ENCODE results near the gene MARF1. TPM values are rescaled to one million over a fixed set of nuclear protein-coding genes. Genes with fewer than 3 reads are reported as not detected.
A peak's percentile ranks its signal among the peaks of the same experiment; 100 is the strongest.

Gene MARF1
- total and polyA plus RNA-seq, 2 of the 8 experiments (the other 6 are each of a cell fraction or from before 2014, with no cell fraction given): 5.6 to 31.4 TPM

GRCh38 chr16:15601212-15601879 lies 41.6 kb downstream of the MARF1 start:
- Histone ChIP-seq H3K4me1 (replicated peaks in 1 of 4; ENCODE audit: control insufficient read depth in 3 of 4, insufficient read depth in 4 of 4, low read length in 3 of 4) (peaks cover 0 to 3% (median 2%) of the 10 kb centered on the region in 4 experiments; a peak in 3 of 7 replicates), H3K79me2 (ENCODE audit: control insufficient read depth in 1 of 2, insufficient read depth in 2 of 2, low read length in 2 of 2) (no peaks in the 10 kb centered on the region), H3K36me3 (ENCODE audit: control insufficient read depth in 2 of 4, insufficient read depth in 4 of 4, low read length in 3 of 4) (peaks cover 14 to 37% (median 24%) of the 10 kb centered on the region in 4 experiments; a peak in 7 of 8 replicates), H3K56ac (replicated peaks; ENCODE audit: insufficient read length, low read depth, low read length) (no peak overlapping the region), H2BK120ac (replicated peaks; ENCODE audit: low read depth, low read length) (no peak overlapping the region), H3K27ac (ENCODE audit: low read depth, low read length) (no peak overlapping the region), H2BK15ac (ENCODE audit: low read length) (no peak overlapping the region), H3K79me1 (ENCODE audit: low read depth, low read length) (no peaks in the 10 kb centered on the region), H3K18ac (ENCODE audit: extremely low read depth, low read length) (no peak overlapping the region), H4K5ac (ENCODE audit: insufficient read length, low read depth, low read length) (no peak overlapping the region), H3K23ac (ENCODE audit: insufficient read length) (no peak overlapping the region), H3K4ac (replicated peaks; ENCODE audit: insufficient read length, low read depth, low read length) (no peak overlapping the region), H3K27me3 (replicated peaks in 1 of 4; ENCODE audit: control insufficient read depth in 3 of 4, extremely low read depth in 1 of 4, insufficient read depth in 3 of 4, low read length in 3 of 4) (no peaks in the 10 kb centered on the region), H3K14ac (ENCODE audit: insufficient read length) (no peak overlapping the region), H3K9me3 (ENCODE audit: insufficient read depth in 2 of 2, low read depth in 1 of 2, low read length in 1 of 2) (no peaks in the 10 kb centered on the region), H2AK5ac (ENCODE audit: low read depth, low read length) (no peak overlapping the region), H3K4me2 (ENCODE audit: insufficient read depth in 1 of 2, low read depth in 2 of 2, low read length in 2 of 2) (no peak overlapping the region), H4K20me1 (replicated peaks in 1 of 2; ENCODE audit: control insufficient read depth in 1 of 2, insufficient read depth in 2 of 2, low read length in 2 of 2) (peaks cover 0 to 3% of the 10 kb centered on the region in 2 experiments), H2BK12ac (ENCODE audit: low read depth, low read length) (no peak overlapping the region), H2BK5ac (ENCODE audit: low read depth, low read length) (no peak overlapping the region; the same call in 1 of the 2 replicates), H3K4me3 (ENCODE audit: extremely low read depth in 1 of 4, insufficient read depth in 2 of 4, low read depth in 3 of 4, low read length in 4 of 4) (no peak overlapping the region), H3K23me2 (ENCODE audit: low read depth, low read length) (no peaks in the 10 kb centered on the region), H4K91ac (replicated peaks; ENCODE audit: insufficient read length, low read length) (no peak overlapping the region), H2AFZ (ENCODE audit: low read length) (no peak overlapping the region), H3K9ac (replicated peaks in 1 of 4; ENCODE audit: extremely low read depth in 1 of 4, low read depth in 3 of 4, low read length in 3 of 4) (no peak overlapping the region), H4K8ac (ENCODE audit: extremely low read depth, insufficient read depth, low read length) (no peak overlapping the region), H2BK20ac (ENCODE audit: low read length) (no peak overlapping the region)
- ChIA-PET POLR2A (ENCODE audit: partially characterized antibody) (interaction anchor here (1.2 to 1.6 kb wide), 2 partner anchors 14 to 42 kb away, joined by 3 to 5 read pairs; no protein-coding TSS in a partner anchor), CTCF (ENCODE audit: partially characterized antibody) (interaction anchor here (0.6 to 1.6 kb wide), 4 partner anchors 18 to 62 kb away, joined by 3 to 5 read pairs (median 4); no protein-coding TSS in a partner anchor)
- peak in 1 of 2 experiments; percentile 32; a peak in 1 of 4 replicates for TF ChIP-seq HDAC2 (IDR thresholded peaks at IDR 0.05; ENCODE audit: borderline replicate concordance in 1 of 2, low read depth in 2 of 2, low read length in 2 of 2)
- TF ChIP-seq, protein P1, sequence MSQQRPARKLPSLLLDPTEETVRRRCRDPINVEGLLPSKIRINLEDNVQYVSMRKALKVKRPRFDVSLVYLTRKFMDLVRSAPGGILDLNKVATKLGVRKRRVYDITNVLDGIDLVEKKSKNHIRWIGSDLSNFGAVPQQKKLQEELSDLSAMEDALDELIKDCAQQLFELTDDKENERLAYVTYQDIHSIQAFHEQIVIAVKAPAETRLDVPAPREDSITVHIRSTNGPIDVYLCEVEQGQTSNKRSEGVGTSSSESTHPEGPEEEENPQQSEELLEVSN (IDR thresholded peaks at IDR 0.05): no peak
- no peak for TF ChIP-seq SRF (IDR thresholded peaks at IDR 0.05; ENCODE audit: low read depth, low read length)
- TF ChIP-seq, protein P2, sequence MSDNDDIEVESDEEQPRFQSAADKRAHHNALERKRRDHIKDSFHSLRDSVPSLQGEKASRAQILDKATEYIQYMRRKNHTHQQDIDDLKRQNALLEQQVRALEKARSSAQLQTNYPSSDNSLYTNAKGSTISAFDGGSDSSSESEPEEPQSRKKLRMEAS (IDR thresholded peaks at IDR 0.05): peak; percentile 21; the same call in 1 of the 2 replicates
- no peak for TF ChIP-seq SP2 (IDR thresholded peaks at IDR 0.05; ENCODE audit: low read length)
- TF ChIP-seq SIN3A (conservative IDR thresholded peaks at IDR 0.05 in 1 of 2, IDR thresholded peaks at IDR 0.05 in 1 of 2; ENCODE audit: low read depth in 1 of 2, low read length in 2 of 2): peak; percentile 93 to 95
- no peak for TF ChIP-seq EZH2 (IDR thresholded peaks at IDR 0.05; ENCODE audit: low read depth, low read length, severe bottlenecking)
- peak; percentile 11 to 27; a peak in 1 of 4 replicates for TF ChIP-seq RAD21 (IDR thresholded peaks at IDR 0.05 in 1 of 2, conservative IDR thresholded peaks at IDR 0.05 in 1 of 2; ENCODE audit: low read depth in 2 of 2, low read length in 2 of 2)
- no peak for TF ChIP-seq CBX8 (IDR thresholded peaks at IDR 0.05; ENCODE audit: borderline replicate concordance, low read depth, low read length)
- TF ChIP-seq YY1 (IDR thresholded peaks at IDR 0.05; ENCODE audit: low read depth, low read length): 0 out of 2 replicates have a peak, but pooled peaks have one; percentile 34
- FAIRE-seq (no peak), DNase-seq (ENCODE audit: low read depth in 1 of 2, low spot score in 2 of 2) (peak in 1 of 2 experiments; percentile 65)
- WGBS, 2 experiments (ENCODE audit: extremely low coverage in 1 of 2, insufficient coverage in 1 of 2, insufficient read length in 1 of 2, insufficient replicate concordance in 2 of 2, low coverage in 1 of 2, low lambda C conversion rate in 2 of 2, missing lambda C conversion rate in 1 of 2): 72% methylated on average over 9 of the region's 9 CpGs; no CpG with 5 or more reads in 1 of the 2 experiments

All from H1 (cell line).